ENCODE measurements around the gene XPO1.

Gene XPO1

DNA sequence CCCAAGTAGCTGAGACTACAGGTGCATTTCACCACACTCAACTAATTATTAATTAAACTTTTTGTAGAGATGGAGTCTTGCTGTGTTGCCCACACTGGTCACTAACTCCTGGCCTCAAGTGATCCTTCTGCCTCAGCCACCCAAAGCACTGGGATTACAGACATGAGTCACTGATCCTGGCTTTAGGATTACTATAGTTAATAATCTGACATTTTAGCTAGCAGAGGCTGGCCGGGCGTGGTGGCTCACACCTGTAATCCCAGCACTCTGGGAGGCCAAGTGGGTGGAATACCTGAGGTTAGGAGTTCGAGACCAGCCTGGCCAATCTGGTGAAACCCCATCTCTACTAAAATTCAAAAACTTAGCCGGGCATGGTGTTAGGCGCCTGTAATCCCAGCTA is 106.8 kb downstream of the XPO1 start:
- DNase-seq (ENCODE audit: low read depth in 2 of 2), result no peak

All from stimulated activated CD8-positive, alpha-beta memory T cell treated with anti-CD3 and anti-CD28 coated beads, Interleukin-2, amount 100 ng/mL, for 48 hours (primary cell).